ENCODE data around the gene TNRC18.

Gene TNRC18

DNA sequence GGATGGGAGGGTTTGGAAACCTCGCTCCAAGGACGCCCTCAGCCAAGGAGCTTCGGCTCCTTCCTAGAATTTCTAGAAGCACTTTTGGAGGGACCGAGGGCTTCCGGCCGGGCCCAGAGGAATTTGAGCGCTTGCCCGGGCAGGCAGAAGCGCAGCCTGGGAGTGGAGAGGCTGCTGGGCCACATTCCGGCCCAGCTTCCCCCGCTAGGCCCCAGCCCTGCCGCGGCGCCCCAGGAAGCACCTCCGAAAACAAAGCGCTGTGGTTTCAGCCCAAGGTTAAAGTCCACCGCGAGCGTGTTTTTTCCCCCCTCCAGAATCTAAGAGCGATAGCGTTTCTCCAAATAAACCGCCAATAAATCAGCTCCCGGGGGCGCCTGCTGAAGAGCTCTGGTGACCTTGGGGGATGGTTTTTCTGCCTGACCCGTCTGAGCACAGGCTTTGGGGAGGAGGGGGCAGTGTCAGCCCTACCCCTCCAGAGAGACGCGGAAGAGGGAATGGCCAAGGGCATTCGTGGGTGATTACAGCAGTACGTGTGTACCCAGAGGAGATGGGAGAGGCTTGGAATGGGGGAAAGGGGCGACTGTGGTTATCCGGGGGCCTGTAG lies 5.7 kb upstream of the TNRC18 start (continued):
- TF ChIP-seq ZNF585B (tag by site-specific recombination; IDR thresholded peaks at IDR 0.05) (no peak), ZNF600 (tag by site-specific recombination; IDR thresholded peaks at IDR 0.05) (no peak), ZXDB (tag by site-specific recombination; IDR thresholded peaks at IDR 0.05) (peak; percentile 11; the same call in 1 of the 2 replicates), ZNF510 (tag by site-specific recombination; IDR thresholded peaks at IDR 0.05; ENCODE audit: insufficient replicate concordance) (no peak), ZNF391 (tag by site-specific recombination; IDR thresholded peaks at IDR 0.05; ENCODE audit: borderline replicate concordance, low read depth) (no peak), ZNF747 (tag by site-specific recombination; IDR thresholded peaks at IDR 0.05) (no peak), ZNF548 (tag by site-specific recombination; IDR thresholded peaks at IDR 0.05) (no peak), ZFP41 (tag by site-specific recombination; IDR thresholded peaks at IDR 0.05; ENCODE audit: borderline replicate concordance) (no peak), ZBTB48 (tag by site-specific recombination; IDR thresholded peaks at IDR 0.05) (no peak), ZNF521 (tag by site-specific recombination; IDR thresholded peaks at IDR 0.05) (no peak), ZNF155 (tag by site-specific recombination; IDR thresholded peaks at IDR 0.05) (no peak), ZNF138 (tag by site-specific recombination; IDR thresholded peaks at IDR 0.05; ENCODE audit: borderline replicate concordance) (no peak), GLI2 (tag by site-specific recombination; IDR thresholded peaks at IDR 0.05; ENCODE audit: borderline replicate concordance, low read depth) (no peak), KLF16 (tag by site-specific recombination; IDR thresholded peaks at IDR 0.05) (no peak), KLF10 (tag by site-specific recombination; IDR thresholded peaks at IDR 0.05) (no peak), ZNF202 (tag by site-specific recombination; IDR thresholded peaks at IDR 0.05; ENCODE audit: borderline replicate concordance) (no peak), ZNF571 (tag by site-specific recombination; IDR thresholded peaks at IDR 0.05) (no peak), KLF9 (tag by site-specific recombination; IDR thresholded peaks at IDR 0.05; ENCODE audit: low read depth) (no peak), ZNF426 (tag by site-specific recombination; IDR thresholded peaks at IDR 0.05) (no peak), GLIS1 (tag by site-specific recombination; IDR thresholded peaks at IDR 0.05) (no peak), ZNF610 (tag by site-specific recombination; IDR thresholded peaks at IDR 0.05; ENCODE audit: borderline replicate concordance) (no peak), BCL11B (tag by site-specific recombination; IDR thresholded peaks at IDR 0.05; ENCODE audit: low read depth) (no peak), MEIS1 (CRISPR knock-in tag; IDR thresholded peaks at IDR 0.05; ENCODE audit: borderline replicate concordance) (no peak; the same call in 1 of the 2 replicates), ZFP37 (tag by site-specific recombination; IDR thresholded peaks at IDR 0.05) (no peak), YY1 (tag by site-specific recombination; IDR thresholded peaks at IDR 0.05) (no peak), MYNN (tag by site-specific recombination; IDR thresholded peaks at IDR 0.05; ENCODE audit: borderline replicate concordance) (no peak)
- TF ChIP-seq, protein P1, sequence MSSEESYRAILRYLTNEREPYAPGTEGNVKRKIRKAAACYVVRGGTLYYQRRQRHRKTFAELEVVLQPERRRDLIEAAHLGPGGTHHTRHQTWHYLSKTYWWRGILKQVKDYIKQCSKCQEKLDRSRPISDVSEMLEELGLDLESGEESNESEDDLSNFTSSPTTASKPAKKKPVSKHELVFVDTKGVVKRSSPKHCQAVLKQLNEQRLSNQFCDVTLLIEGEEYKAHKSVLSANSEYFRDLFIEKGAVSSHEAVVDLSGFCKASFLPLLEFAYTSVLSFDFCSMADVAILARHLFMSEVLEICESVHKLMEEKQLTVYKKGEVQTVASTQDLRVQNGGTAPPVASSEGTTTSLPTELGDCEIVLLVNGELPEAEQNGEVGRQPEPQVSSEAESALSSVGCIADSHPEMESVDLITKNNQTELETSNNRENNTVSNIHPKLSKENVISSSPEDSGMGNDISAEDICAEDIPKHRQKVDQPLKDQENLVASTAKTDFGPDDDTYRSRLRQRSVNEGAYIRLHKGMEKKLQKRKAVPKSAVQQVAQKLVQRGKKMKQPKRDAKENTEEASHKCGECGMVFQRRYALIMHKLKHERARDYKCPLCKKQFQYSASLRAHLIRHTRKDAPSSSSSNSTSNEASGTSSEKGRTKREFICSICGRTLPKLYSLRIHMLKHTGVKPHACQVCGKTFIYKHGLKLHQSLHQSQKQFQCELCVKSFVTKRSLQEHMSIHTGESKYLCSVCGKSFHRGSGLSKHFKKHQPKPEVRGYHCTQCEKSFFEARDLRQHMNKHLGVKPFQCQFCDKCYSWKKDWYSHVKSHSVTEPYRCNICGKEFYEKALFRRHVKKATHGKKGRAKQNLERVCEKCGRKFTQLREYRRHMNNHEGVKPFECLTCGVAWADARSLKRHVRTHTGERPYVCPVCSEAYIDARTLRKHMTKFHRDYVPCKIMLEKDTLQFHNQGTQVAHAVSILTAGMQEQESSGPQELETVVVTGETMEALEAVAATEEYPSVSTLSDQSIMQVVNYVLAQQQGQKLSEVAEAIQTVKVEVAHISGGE (tag by site-specific recombination; conservative IDR thresholded peaks at IDR 0.05; ENCODE audit: low read depth): 0 out of 2 replicates have a peak, but pooled peaks have one; percentile 8
- TF ChIP-seq, protein P2, sequence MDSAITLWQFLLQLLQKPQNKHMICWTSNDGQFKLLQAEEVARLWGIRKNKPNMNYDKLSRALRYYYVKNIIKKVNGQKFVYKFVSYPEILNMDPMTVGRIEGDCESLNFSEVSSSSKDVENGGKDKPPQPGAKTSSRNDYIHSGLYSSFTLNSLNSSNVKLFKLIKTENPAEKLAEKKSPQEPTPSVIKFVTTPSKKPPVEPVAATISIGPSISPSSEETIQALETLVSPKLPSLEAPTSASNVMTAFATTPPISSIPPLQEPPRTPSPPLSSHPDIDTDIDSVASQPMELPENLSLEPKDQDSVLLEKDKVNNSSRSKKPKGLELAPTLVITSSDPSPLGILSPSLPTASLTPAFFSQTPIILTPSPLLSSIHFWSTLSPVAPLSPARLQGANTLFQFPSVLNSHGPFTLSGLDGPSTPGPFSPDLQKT (IDR thresholded peaks at IDR 0.05; ENCODE audit: borderline replicate concordance, low read depth, low read length): no peak
- TF ChIP-seq, protein P3, sequence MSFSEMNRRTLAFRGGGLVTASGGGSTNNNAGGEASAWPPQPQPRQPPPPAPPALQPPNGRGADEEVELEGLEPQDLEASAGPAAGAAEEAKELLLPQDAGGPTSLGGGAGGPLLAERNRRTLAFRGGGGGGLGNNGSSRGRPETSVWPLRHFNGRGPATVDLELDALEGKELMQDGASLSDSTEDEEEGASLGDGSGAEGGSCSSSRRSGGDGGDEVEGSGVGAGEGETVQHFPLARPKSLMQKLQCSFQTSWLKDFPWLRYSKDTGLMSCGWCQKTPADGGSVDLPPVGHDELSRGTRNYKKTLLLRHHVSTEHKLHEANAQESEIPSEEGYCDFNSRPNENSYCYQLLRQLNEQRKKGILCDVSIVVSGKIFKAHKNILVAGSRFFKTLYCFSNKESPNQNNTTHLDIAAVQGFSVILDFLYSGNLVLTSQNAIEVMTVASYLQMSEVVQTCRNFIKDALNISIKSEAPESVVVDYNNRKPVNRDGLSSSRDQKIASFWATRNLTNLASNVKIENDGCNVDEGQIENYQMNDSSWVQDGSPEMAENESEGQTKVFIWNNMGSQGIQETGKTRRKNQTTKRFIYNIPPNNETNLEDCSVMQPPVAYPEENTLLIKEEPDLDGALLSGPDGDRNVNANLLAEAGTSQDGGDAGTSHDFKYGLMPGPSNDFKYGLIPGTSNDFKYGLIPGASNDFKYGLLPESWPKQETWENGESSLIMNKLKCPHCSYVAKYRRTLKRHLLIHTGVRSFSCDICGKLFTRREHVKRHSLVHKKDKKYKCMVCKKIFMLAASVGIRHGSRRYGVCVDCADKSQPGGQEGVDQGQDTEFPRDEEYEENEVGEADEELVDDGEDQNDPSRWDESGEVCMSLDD (tag by site-specific recombination; IDR thresholded peaks at IDR 0.05): no peak
- TF ChIP-seq, protein P4, sequence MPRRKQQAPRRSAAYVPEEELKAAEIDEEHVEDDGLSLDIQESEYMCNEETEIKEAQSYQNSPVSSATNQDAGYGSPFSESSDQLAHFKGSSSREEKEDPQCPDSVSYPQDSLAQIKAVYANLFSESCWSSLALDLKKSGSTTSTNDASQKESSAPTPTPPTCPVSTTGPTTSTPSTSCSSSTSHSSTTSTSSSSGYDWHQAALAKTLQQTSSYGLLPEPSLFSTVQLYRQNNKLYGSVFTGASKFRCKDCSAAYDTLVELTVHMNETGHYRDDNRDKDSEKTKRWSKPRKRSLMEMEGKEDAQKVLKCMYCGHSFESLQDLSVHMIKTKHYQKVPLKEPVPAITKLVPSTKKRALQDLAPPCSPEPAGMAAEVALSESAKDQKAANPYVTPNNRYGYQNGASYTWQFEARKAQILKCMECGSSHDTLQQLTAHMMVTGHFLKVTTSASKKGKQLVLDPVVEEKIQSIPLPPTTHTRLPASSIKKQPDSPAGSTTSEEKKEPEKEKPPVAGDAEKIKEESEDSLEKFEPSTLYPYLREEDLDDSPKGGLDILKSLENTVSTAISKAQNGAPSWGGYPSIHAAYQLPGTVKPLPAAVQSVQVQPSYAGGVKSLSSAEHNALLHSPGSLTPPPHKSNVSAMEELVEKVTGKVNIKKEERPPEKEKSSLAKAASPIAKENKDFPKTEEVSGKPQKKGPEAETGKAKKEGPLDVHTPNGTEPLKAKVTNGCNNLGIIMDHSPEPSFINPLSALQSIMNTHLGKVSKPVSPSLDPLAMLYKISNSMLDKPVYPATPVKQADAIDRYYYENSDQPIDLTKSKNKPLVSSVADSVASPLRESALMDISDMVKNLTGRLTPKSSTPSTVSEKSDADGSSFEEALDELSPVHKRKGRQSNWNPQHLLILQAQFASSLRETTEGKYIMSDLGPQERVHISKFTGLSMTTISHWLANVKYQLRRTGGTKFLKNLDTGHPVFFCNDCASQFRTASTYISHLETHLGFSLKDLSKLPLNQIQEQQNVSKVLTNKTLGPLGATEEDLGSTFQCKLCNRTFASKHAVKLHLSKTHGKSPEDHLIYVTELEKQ (tag by site-specific recombination; IDR thresholded peaks at IDR 0.05; ENCODE audit: borderline replicate concordance): no peak

Data from HEK293 (cell line).